Mesendoderm (in vitro differentiated cells): ENCODE measurements around the gene CHST11.

ENCODE experiments used
- DNase-seq: peaks from one replicate; pipeline ENCODE4 v3.0.0; 2013
- H2AK5ac ChIP-seq: 2 replicates; pipeline ENCODE4 v1.6.1; 2013; ENCODE audit warnings: low read length, inconsistent platforms
- H2BK120ac ChIP-seq: 2 replicates; pipeline ENCODE4 v1.6.1; 2013; ENCODE audit warnings: low read depth, mild to moderate bottlenecking, low read length, moderate library complexity, mixed read lengths
- H2BK15ac ChIP-seq: replicated peaks from 2 replicates; pipeline ENCODE4 v1.6.1; 2013; ENCODE audit warnings: low read depth, mild to moderate bottlenecking, moderate library complexity
- H2BK5ac ChIP-seq: 2 replicates; pipeline ENCODE4 v1.6.1; 2013; ENCODE audit warnings: low read length, inconsistent platforms
- H3K18ac ChIP-seq: 2 replicates; pipeline ENCODE4 v1.6.1; 2013; ENCODE audit warnings: mild to moderate bottlenecking, low read length, mixed read lengths
- H3K23ac ChIP-seq: one replicate; pipeline ENCODE4 v1.6.1; 2013; ENCODE audit warnings: low read length
- H3K27ac ChIP-seq: 2 replicates; pipeline ENCODE4 v1.5.1; 2013; ENCODE audit warnings: low read depth, mild to moderate bottlenecking, inconsistent platforms, low read length, moderate library complexity
- H3K27me3 ChIP-seq: 2 replicates; pipeline ENCODE4 v1.6.1; 2013; ENCODE audit warnings: low read length, control low read depth, mild to moderate bottlenecking, inconsistent platforms; ENCODE audit not compliant: insufficient read depth, poor library complexity
- H3K36me3 ChIP-seq: 2 replicates; pipeline ENCODE4 v1.6.1; 2013; ENCODE audit warnings: low read length, inconsistent platforms; ENCODE audit not compliant: control insufficient read depth, insufficient read depth
- H3K4ac ChIP-seq: one replicate; pipeline ENCODE4 v1.6.1; 2013; ENCODE audit warnings: low read depth, mild to moderate bottlenecking, low read length, moderate library complexity
- H3K4me1 ChIP-seq: 2 replicates; pipeline ENCODE4 v1.6.1; 2013; ENCODE audit warnings: low read depth, low read length, inconsistent platforms; ENCODE audit not compliant: control insufficient read depth
- H3K4me2 ChIP-seq: 2 replicates; pipeline ENCODE4 v1.6.1; 2013; ENCODE audit warnings: low read length
- H3K4me3 ChIP-seq: 2 replicates; pipeline ENCODE4 v1.5.1; 2013; ENCODE audit warnings: mild to moderate bottlenecking, low read length
- H3K56ac ChIP-seq: one replicate; pipeline ENCODE4 v1.6.1; 2013; ENCODE audit warnings: low read length
- H3K79me1 ChIP-seq: 2 replicates; pipeline ENCODE4 v1.6.1; 2013; ENCODE audit warnings: low read length, inconsistent platforms
- H3K79me2 ChIP-seq: 2 replicates; pipeline ENCODE4 v1.6.1; 2013; ENCODE audit warnings: mild to moderate bottlenecking, low read length; ENCODE audit not compliant: control insufficient read depth, insufficient read depth
- H3K9ac ChIP-seq: 2 replicates; pipeline ENCODE4 v1.6.1; 2013; ENCODE audit warnings: low read length, inconsistent platforms
- H4K5ac ChIP-seq: one replicate; pipeline ENCODE4 v1.6.1; 2013; ENCODE audit warnings: low read length
- H4K8ac ChIP-seq: one replicate; pipeline ENCODE4 v1.6.1; 2013; ENCODE audit warnings: low read depth, mild to moderate bottlenecking, control low read depth, low read length, moderate library complexity
- WGBS: extraction: QIAGEN DNeasy Blood & Tissue Kit; methylation state at CpG from one replicate; pipeline ENCODE4 v1.1.7; 2013; ENCODE audit warnings: low lambda C conversion rate, missing lambda C conversion rate; ENCODE audit not compliant: insufficient coverage; ENCODE audit errors: extremely low coverage; 5-methylcytosine and 5-hydroxymethylcytosine counted together

The CHST11 gene

DNA sequence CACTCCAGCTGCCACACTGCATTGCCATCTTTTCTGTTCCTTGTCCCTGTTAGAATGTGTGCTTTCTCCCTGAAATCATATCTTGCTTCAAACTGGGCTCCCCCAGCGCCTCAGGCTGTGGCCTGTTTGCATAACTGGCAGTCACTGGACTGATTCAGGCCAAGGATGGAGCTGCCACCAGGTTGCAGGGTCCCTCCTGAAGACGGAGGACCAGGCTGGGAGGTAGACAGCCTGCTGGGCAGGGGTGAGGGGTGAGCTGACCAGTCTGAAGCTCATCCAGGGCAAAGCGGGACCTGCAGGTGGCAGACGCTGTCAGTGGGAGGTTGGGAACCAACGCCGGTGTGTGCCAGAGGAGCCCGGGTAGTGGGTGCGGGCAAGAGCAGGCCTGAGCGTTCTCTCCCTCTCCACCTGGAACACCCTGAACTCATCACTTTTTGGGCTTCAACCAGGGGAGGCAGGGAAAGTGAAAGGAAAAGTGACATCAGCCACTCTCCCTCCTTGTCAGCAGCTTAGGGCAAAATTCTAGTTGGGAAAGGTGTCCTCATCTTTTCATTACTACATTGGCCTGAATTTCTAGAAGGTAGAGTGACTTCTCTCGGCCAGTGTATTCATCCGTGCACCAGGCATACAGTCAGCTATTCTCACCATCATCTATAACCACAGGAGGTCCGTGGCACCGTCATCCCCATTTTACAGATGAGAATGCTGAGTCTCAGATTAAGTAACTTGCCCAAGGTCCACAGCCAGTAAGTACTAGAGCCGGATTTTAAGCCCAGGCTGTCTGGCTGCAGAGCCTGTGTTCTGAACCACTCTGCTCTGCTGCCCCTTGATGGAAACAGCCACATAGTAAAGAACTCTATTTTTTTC lies 282.3 kb downstream of the CHST11 start:
- no peak overlapping the region for H2BK15ac ChIP-seq
- H4K8ac ChIP-seq: no peak overlapping the region
- no peak overlapping the region for H3K27ac ChIP-seq
- WGBS: no CpG with 5 or more reads among the region's 14 CpGs
- no peak overlapping the region for H3K4me3 ChIP-seq
- H3K9ac ChIP-seq: no peak overlapping the region
- peaks cover 6% of the 10 kb centered on the region for H3K4me1 ChIP-seq
- H2AK5ac ChIP-seq: peak overlapping the region; percentile 58
- no peaks in the 10 kb centered on the region for H3K79me2 ChIP-seq
- no peak overlapping the region for H4K5ac ChIP-seq
- H2BK120ac ChIP-seq: no peak overlapping the region
- H3K23ac ChIP-seq: peak overlapping the region; percentile 24
- DNase-seq: no peak
- no peaks in the 10 kb centered on the region for H3K27me3 ChIP-seq
- H3K56ac ChIP-seq: peak overlapping the region; percentile 7
- no peak overlapping the region for H3K4ac ChIP-seq
- no peaks in the 10 kb centered on the region for H3K79me1 ChIP-seq
- H3K4me2 ChIP-seq: no peak overlapping the region
- H2BK5ac ChIP-seq: no peak overlapping the region
- H3K18ac ChIP-seq: no peak overlapping the region
- no peaks in the 10 kb centered on the region for H3K36me3 ChIP-seq

DNA sequence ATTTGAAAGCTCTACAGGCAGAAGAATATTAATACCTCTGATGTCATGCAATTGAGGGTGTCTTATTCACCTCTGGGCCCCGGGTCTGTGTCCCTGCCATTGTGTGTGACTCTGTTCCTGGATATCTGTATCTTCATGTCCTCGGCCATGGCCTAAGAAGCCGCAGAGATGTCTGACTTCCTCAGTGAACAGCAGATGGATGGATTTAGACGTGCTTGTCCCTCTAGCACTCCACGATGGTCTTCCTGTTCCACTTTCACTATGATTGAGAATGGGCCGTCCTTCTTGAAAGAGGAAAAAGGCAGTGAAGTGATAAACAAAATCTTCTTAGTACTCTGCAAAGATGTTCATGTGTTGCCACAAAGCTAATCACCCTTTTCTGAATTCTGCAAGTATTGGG lies 283.9 kb downstream of the CHST11 start:
- H3K4me2 ChIP-seq: no peak overlapping the region
- no peak overlapping the region for H3K23ac ChIP-seq
- no CpG with 5 or more reads among the region's 6 CpGs for WGBS
- H3K4ac ChIP-seq: no peak overlapping the region
- H3K56ac ChIP-seq: no peak overlapping the region
- H2BK5ac ChIP-seq: no peak overlapping the region
- H3K27me3 ChIP-seq: no peaks in the 10 kb centered on the region
- no peak overlapping the region for H2BK15ac ChIP-seq
- no peak overlapping the region for H2BK120ac ChIP-seq
- no peak overlapping the region for H2AK5ac ChIP-seq
- no peaks in the 10 kb centered on the region for H3K36me3 ChIP-seq
- H3K27ac ChIP-seq: no peak overlapping the region
- H3K79me2 ChIP-seq: no peaks in the 10 kb centered on the region
- no peak for DNase-seq
- peaks cover 6% of the 10 kb centered on the region for H3K4me1 ChIP-seq
- no peak overlapping the region for H3K18ac ChIP-seq
- H4K5ac ChIP-seq: no peak overlapping the region
- no peaks in the 10 kb centered on the region for H3K79me1 ChIP-seq
- H3K9ac ChIP-seq: no peak overlapping the region
- no peak overlapping the region for H4K8ac ChIP-seq
- H3K4me3 ChIP-seq: no peak overlapping the region

DNA sequence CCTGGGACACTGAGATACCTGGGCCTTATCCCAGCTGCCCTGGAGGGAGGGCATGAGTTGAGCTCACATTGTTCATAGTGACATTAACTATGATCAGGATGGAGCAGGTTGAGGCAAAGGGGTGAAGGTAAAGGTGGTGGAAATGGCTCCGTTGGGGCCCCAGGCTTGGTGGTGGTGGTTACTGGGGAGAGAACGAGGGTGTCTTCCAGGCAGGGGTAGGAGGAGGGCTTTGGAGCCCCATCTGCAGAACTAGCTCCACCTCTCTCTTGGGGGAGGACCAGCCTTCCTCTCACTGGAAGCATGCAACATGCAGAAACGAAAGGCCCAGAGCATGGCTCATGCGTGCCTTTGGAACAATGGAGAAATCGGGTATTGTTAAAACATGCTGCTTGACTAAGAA lies 284.3 kb downstream of the CHST11 start:
- H3K27me3 ChIP-seq: no peaks in the 10 kb centered on the region
- no peak overlapping the region for H3K23ac ChIP-seq
- H3K56ac ChIP-seq: no peak overlapping the region
- no CpG with 5 or more reads among the region's 5 CpGs for WGBS
- H3K4me1 ChIP-seq: peaks cover 6% of the 10 kb centered on the region
- no peak overlapping the region for H4K5ac ChIP-seq
- no peak overlapping the region for H2BK5ac ChIP-seq
- H2BK120ac ChIP-seq: no peak overlapping the region
- no peak overlapping the region for H2BK15ac ChIP-seq
- no peaks in the 10 kb centered on the region for H3K36me3 ChIP-seq
- H3K27ac ChIP-seq: no peak overlapping the region
- no peak overlapping the region for H3K4me3 ChIP-seq
- no peak overlapping the region for H4K8ac ChIP-seq
- H2AK5ac ChIP-seq: no peak overlapping the region
- H3K18ac ChIP-seq: no peak overlapping the region
- H3K9ac ChIP-seq: no peak overlapping the region
- H3K79me2 ChIP-seq: no peaks in the 10 kb centered on the region
- H3K79me1 ChIP-seq: no peaks in the 10 kb centered on the region
- no peak overlapping the region for H3K4me2 ChIP-seq
- H3K4ac ChIP-seq: no peak overlapping the region
- DNase-seq: no peak

DNA sequence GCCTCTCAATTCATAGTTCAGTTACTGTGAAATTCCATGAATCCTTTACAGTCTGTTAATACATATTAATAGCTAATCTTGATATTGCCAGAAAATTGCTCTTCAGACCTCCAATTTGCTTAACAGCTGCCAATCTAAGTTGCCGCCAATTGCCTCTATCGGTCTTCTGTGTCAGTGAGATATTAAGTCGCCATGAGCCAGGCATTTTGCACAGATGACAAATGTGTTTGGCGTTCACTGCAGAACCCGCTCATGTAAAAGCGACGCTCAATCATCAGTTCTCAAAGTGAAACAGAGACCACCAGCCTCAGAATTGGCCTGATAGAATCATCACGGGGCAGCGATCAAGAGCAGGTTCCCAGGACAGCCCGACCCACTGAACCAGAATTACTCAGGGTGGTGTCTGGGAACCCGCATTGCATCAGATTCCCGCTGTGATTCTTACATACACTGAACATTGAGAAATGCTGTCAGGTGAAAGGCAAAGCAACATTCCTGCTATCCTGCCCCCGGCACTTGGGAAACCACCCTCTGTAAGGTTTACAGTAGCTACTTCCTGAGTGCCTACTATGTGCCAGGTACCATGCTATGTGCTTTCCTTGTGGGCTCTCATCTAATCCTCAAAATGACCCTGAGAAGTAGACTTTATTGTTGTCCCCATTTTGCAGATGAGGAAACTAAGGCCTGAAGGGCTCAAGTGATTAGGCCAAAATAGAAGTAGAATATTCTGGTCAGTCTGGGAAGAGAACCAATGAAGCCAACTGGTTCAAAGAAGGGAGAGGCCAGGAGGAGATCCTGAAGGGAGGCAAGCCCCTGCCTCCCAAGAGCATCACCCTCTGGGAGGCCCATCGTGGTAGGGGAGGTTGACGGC lies 285.0 kb downstream of the CHST11 start:
- H3K4me3 ChIP-seq: no peak overlapping the region
- no peak overlapping the region for H2AK5ac ChIP-seq
- H3K79me2 ChIP-seq: no peaks in the 10 kb centered on the region
- H3K4ac ChIP-seq: no peak overlapping the region
- no peak overlapping the region for H2BK15ac ChIP-seq
- no peak overlapping the region for H3K27ac ChIP-seq
- WGBS: no CpG with 5 or more reads among the region's 15 CpGs
- no peak overlapping the region for H2BK5ac ChIP-seq
- no peak overlapping the region for H2BK120ac ChIP-seq
- no peaks in the 10 kb centered on the region for H3K36me3 ChIP-seq
- no peak overlapping the region for H3K9ac ChIP-seq
- H3K4me2 ChIP-seq: no peak overlapping the region
- no peak overlapping the region for H3K23ac ChIP-seq
- H4K8ac ChIP-seq: no peak overlapping the region
- no peak overlapping the region for H4K5ac ChIP-seq
- H3K56ac ChIP-seq: no peak overlapping the region
- H3K4me1 ChIP-seq: peaks cover 6% of the 10 kb centered on the region
- no peak for DNase-seq
- no peak overlapping the region for H3K18ac ChIP-seq
- no peaks in the 10 kb centered on the region for H3K27me3 ChIP-seq
- H3K79me1 ChIP-seq: no peaks in the 10 kb centered on the region

DNA sequence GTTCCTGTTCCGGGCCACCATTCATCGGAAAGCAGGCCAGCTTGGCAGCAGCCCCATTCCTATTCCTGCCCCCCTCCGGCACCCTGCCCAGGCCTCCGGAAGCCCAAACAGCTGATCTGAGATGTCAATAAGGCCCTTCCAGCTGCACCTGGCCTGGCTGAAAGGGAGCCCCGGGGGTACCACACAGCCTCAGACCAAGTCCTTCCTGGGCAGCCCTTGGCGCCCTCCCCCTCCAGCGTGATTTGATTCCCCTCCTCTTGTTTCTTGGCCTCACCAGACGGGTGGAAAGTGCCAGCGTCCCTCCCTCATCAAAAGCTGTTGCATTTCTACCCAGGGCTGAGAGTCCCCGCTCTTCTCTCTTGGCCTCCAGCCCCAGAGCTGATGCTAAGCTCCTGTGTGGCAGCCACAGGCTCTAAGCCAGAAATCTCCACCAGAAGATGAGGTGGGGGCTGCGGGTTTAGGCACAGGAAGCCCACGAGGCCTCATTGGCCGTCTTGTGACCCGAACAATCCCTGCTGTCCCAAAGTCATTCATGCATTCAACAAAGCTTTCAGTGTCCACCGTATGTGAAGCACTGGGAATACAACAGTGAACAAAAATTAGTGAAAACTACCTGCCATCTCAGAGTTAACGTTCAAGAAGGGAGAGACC lies 285.9 kb downstream of the CHST11 start:
- no peaks in the 10 kb centered on the region for H3K79me2 ChIP-seq

More for the DNA sequence above, 285.9 kb downstream of the CHST11 start:
- Histone ChIP-seq H2BK15ac (no peak overlapping the region), H3K79me1 (no peaks in the 10 kb centered on the region), H3K23ac (no peak overlapping the region), H4K8ac (no peak overlapping the region), H3K56ac (no peak overlapping the region), H3K27me3 (no peaks in the 10 kb centered on the region), H3K4me1 (peaks cover 6% of the 10 kb centered on the region), H3K36me3 (no peaks in the 10 kb centered on the region), H3K27ac (no peak overlapping the region), H3K9ac (no peak overlapping the region), H3K18ac (no peak overlapping the region), H3K4me3 (no peak overlapping the region), H3K4me2 (no peak overlapping the region), H4K5ac (no peak overlapping the region), H2BK5ac (no peak overlapping the region), H3K4ac (no peak overlapping the region), H2BK120ac (no peak overlapping the region), H2AK5ac (no peak overlapping the region)
- no CpG with 5 or more reads among the region's 16 CpGs for WGBS
- no peak for DNase-seq
